IPS-NIHi7 (cell line): ENCODE measurements around the gene SMC3.
"Not testable (repeated sequence)": the region's sequence is repeated elsewhere in the genome, so short reads cannot be mapped to it uniquely, and the experiment has no call there.

Source experiments
- DNase-seq: peaks from one replicate; pipeline ENCODE4 v3.0.0; 2012; ENCODE audit warnings: mixed read lengths; ENCODE audit errors: extremely low spot score

Gene SMC3

DNA sequence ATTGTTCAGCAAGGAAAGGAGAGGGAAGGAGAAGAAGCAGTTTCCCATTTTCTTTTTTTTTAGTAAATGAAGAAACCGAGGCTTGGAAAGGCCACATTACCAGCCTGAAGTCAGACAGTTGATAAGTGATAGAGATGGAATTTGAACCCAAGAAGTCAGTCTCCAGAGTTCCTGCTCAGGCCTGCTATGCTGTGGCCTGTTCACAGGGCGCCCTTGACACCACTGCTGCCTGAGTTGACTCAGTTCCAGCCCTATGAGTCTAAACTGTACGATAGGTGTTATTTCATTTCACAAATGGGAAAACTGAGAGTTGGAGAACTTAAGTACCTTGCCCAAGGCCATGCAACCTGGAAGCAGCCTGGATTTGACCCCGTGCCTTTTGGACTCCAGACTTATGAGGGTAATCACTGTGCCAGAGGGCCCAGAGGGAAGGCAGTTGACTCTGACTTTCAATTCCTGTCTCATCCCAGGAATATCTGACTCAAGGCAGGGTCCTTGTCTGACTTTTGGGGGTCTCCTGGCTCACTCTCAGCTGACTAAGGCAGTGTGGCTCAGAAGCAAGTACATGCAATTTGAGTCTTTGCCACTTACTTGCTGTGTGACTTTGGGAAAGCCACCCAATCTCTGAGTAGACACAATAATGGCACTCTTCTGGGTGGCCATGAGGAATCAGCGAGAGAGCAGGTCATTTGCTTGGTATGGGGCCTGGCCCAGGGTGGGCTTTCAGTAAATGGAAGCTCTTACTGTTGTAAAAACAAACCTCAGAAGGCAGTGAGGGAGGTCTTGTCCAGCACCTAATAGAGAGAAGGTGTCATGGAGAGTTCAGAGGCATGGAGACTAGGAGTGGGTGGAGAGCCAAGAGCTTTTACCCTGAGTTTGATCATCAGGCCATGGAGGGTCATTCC is 58.7 kb downstream of the SMC3 start:
- no peak for DNase-seq

DNA sequence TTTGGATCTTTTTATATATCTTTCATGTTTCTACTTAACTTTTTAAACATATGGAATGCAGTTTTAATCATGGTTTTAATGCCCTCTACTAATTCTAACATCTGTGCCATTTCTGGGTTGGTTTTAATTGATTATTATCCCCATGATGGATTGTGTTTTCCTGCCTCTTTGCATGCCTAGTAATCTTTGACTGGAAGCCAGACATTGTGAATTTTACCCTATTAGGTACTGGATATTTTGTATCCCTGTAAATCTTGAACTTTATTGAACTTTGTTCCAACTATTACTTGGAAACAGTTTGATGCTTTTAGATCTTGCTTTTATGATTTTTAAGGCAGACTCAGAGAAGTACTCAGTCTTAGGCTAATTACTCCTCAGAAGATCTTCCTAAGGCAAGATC is 60.7 kb downstream of the SMC3 start:
- DNase-seq, result no peak

DNA sequence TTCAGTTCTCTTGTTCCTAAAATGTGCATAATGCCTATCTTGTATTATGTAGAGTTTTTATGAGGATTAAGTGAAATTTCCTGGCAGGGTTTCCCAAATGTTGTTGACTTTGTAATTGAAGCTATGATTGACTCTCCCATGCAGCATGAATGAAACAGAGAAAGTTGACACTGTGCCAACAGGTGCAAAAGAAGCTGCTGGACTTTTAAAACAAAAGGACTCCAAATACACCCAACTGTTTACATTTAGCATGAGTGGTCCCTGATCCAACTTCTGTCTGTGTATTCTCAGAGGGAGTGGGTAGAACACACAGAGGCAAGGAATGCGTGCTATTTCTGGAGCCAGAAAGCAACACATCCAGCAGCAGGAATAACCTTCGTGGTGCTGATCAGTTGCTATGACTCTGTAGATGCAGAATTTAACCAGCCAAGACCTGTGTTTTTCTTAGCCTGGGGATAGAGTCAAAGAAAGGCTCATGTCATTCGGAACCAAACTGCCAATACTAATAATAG is 62.2 kb downstream of the SMC3 start:
- no peak for DNase-seq

DNA sequence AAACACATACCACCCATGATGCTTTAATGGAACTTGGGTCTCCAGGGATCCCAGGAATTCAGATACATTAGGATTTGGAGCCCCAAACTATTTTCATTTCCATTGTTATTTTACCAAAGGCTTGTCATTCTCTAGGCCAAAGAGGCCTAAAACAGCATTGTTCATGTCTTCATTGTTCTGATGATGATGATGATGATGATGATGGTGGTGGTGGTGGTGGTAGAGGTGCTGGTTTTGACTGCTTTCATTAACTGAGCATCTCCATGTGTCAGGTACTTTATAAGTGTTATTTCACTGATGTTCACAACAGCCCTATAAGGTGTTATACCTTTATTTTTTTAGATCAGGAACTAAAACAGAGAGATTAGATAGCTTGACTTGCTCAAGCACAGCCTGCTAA is 64.4 kb downstream of the SMC3 start:
- DNase-seq, result no peak

DNA sequence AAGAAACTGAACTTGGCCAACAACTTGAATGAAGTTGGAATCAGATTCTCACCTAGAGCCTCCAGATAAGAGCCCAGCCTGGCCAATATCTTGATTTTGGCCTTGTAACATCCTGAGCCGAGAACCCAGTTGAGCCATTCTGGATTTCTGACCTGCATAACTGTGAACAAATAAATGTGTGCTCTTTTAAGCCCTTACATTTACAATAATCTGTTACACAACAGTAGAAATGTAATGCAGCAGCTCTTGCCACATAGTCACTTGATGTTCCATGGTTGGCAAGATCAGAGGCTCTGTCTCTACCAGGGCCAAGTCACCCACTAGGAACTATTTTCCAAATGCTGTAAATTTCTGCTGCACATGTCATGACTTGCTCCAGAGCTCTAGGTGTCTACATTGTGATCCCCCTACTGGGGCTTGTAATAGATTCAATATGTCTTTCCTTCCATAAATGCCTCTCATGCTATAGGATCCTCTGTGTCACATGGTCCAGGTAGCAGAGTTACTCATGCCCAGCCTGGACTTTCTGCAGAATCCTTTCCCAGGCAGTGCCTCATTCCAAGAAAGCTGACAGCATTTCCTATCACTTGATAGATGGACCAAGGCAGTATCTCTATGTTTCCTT is 65.2 kb downstream of the SMC3 start:
- no peak for DNase-seq

DNA sequence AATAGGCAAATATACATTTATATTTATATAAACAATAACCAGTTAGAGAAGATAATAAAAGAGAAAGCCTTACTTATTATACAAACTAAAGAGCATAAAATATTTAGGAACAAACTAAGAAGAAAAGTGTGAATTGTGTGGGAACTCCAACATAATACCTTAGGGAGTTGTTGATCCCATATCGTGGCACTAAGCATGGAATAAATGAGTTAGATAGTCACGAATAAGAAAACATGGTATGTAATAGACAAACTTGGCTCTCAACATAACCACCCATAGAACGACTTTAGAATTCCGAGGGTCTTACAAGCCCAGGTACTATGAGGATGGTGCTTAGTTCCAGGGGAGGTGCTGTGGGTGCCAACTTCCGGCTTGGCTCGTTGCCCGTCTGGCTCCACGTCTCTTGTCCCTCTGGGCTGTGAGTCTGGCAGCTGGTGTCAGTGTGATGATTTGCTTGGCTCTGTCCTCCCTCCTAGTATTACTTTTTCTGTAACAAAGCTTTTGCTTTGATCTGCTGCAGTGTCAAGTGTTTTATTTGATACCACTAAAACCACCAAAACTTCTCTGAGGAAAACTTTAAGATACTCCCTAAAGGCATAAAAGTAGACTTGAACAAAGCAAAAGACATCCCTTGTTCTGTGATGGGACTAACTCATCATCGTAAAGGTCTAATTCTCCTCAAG is 67.2 kb downstream of the SMC3 start:
- DNase-seq, result no peak

DNA sequence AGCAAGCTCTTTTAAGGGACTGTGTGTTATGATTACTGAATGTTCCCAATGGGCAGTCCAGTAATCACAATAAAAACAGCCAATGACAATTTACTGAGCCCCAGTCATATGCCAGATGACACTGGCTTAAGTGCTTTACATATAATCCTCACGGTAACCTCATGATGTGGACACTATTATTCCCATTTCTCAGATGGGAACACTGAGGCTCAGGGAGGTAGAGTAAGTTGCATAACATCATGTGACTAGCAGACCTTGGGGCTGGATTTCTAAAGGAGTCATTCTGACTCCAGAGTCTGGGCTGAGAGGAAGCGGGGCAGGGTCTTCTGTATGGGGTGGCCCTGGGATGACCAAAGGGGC is 69.1 kb downstream of the SMC3 start:
- no peak for DNase-seq

DNA sequence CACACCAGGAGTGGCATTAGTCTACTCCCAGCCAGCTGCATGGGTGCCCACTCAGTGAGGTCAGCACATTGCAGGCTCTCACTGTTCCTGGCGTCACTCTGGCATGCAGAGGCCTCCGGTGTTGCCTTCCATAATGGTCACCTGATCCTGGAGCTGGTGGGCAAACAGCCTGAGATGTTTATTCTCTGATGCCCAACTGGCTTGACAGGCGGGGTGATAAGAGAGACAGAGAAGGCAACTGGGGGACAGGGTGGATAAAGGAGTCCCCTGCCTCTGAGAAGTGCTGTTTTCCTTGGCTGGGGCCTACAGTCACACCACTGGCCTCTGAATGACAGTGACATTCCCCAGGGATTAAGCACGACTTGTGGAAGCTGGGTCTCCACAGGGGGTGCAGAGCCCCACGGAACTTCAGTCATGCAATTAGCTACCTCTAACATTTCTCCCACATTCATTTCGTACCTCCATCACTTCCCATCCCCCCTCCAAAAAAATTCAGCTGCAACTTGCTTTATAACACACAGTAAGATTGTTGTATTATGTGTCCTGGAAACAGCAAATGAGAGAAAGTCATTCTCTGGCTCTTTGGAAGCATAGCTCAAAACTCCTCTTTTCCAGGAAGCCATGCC is 69.5 kb downstream of the SMC3 start:
- DNase-seq, result peak; percentile 37

DNA sequence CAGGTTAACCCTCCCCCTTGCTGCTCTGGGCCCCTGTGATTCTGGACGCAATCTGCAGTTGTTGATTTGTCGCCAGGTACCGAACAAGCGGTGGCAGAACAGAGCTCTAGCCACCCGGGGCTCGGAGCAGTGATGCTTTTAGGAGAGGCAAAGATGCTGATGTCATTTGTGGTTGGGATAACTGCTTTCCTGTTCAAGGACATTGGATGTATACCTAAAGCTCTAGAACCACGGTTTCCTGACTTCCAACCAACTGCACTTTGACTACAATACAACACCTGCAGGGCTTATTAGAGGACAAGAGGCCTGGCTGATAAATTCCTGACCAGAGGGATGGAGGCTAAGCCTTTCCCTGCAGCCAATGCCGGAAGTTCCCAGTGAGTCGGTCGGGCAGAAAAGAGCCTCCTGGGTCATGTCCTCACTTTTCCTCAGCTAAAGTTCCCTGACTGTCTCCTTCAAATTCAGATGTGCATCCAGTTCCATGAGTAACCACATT is 70.1 kb downstream of the SMC3 start:
- no peak for DNase-seq

DNA sequence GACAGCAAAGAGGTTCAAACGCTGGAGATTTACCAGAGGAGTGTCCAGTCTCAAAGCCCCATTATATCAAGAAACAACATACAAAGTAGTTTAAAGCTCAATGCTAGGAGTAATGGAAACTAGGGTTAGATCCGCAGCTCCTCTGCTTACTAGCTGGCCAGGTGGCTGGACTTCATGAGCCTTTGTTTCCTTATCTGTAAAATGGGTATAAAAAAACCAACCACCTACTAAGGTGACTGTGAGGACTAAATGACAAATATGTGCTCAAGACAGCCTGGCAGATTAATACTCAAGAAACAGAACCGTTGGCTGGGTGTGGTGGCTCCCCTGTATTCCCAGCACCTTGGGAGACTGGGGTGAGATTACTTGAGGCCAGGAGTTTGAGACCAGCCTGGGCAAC is 70.8 kb downstream of the SMC3 start:
- DNase-seq, result no peak

DNA sequence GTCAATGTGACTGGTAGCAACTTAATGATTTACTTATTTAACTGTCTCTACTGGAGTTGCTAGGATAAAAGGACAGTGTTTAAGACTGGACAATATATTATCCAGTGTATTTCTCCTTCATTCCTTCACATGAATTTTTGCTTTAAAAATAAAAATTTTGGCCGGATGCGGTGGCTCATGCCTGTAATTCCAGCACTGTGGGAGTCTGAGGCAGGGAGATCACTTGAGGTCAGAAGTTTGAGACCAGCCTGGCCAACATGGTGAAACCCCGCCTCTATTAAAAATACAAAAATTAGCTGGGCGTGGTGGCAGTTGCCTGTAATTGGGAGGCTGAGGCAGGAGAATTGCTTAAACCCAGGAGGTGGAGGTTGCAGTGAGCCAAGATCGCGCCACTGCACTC is 71.6 kb downstream of the SMC3 start:
- not testable (repeated sequence) for DNase-seq

DNA sequence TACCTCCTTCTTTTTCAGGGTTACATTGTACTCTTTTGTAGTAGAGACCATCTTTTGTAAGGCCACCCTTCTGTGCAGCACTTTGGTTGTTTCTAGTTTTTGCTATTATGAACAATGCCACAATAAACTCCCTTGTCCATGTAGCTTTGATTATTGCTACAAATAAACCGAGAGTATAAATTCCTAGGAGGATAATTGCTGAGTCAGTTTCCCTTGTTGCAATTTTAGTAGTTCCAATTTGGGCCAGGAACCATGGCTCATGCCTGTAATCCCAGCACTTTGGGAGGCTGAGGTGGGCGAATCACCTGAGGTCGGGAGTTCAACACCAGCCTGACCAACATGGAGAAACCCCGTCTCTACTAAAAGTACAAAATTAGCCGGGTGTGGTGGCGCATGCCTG is 72.4 kb downstream of the SMC3 start:
- not testable (repeated sequence) for DNase-seq

DNA sequence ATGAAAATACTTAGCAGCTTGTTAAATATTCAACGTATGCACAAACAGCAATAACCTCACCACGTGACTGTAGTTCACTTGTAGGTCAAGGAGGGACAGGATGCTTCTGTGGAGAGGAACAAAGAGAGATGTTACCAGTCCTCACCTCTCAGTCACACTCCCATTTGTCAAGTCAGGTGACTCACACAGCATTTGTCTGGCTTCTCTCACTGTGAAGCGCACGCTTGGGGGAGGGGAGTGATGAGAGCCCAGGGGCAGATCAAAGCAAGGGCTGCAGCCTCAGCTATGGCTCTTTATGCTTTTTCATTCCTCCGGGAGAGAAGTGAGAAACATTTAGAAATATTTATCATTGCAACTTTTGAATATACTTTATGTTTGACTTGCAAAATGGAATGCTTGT is 73.8 kb downstream of the SMC3 start:
- DNase-seq, result peak; percentile 77

DNA sequence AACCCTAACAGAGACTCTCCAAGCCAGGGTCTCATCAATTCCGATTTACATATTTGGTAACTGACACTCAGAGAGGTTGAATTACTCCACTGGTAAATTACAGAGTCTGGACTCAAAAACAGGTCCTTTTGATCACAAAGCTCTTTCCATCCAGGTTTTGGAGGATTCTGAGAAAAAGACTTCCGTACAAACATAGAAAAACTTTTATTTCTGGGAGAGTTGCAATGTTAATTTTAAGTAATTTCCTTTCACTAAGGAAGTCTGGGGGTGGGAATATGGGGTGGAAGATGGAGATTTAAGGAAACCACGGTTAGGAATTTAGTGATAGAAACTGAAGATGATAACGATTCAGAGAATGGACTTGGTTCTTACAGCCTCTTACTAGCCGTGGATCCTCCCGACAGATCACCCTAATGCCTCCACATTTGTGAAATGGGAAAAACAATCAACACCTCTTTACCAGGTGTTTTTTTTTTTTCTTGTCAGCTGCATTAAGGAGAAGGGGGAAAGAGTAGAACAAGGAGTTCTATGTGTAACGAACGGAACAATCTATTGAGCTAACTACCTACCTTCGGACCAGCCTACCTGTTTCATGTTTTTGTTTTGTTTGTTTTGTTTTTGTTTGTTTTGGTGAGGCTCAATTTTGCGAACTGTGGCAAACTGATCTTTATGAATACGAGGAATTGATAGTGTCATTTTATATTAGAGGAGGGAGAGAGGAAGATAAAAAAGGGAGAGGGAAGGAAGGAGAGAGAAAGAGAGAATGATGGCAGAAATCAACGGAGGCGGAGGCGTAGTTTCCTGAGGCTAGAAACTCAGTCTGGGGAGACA is 74.9 kb downstream of the SMC3 start:
- no peak for DNase-seq

DNA sequence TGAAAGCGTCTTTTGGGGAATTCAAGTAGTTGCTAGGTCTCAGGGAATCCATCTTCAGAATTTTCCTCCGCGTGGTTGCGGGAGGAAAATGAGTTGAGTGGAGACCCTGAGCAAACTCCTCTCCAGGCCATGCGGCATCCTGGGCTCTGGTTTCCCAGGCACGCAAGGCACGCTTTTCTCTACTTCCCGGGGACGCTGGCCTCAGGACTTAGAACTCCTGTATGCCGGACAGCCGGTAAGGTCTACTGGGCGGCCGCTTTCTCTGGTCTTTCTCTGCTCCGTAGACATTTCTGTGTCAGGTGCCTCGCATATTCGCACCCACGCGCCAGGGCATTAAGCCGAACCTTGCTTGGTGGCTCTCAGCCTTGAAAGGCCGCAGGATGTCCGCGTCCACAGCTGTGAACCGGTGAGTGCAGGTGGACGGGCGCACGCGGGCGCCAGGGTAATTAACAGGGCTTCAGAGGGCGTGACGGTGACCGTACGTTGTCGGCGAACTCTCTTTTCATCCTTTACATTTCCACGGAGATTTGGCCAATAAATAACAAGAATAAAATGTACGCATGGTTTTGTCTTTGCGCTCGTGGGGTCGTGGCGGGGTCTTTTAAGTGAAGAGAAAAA is 75.6 kb downstream of the SMC3 start:
- DNase-seq, result peak; percentile 51

DNA sequence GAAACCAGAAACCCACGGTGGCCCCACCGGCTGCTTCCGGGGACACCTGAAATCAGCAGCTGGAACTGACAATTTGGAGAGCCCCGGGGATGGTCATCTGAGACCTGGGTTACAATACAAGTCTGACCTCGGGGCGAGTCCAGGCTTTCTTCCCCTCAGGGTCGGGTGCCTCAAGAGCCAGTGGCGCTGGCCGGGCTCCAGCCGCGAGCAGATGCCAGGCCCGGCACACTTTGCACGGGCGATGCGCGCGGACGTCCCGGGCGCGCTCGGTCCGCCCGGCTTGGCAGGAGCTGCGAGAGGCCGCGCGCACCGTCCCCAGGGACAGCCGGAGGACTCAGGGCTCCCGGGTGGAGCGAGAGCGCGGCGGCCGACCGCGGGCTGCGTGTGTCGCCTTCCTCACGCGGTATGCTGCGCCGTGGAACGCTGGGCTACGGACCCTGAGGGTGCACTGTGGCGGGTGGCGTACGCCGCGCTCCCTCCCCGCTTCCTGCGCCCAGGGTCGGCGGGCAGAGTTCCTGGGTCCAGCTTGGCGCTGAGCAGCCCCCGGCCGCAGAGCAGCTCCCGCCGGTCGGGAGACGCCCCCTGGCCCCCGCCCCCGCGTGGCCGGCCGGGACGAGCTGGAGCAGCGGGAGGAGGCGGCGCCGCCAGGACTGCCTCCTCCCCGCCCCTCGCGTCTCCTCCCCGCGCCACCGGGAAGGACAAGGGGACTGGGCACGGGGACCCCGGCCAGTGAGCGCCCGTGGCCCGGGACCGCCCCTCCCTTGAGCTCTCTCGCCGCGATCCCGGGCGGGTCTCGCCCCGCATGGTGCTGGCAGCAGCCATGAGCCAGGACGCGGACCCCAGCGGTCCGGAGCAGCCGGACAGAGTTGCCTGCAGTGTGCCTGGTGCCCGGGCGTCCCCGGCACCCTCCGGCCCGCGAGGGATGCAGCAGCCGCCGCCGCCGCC is 76.4 kb downstream of the SMC3 start, which contains the start of gene RBM20:
Gene RBM20, plus strand, starts transcription at position 684 of the 945 bp plus-strand sequence. Its CDS starts 119 bp downstream, at position 803.
- peak; percentile 67 for DNase-seq

DNA sequence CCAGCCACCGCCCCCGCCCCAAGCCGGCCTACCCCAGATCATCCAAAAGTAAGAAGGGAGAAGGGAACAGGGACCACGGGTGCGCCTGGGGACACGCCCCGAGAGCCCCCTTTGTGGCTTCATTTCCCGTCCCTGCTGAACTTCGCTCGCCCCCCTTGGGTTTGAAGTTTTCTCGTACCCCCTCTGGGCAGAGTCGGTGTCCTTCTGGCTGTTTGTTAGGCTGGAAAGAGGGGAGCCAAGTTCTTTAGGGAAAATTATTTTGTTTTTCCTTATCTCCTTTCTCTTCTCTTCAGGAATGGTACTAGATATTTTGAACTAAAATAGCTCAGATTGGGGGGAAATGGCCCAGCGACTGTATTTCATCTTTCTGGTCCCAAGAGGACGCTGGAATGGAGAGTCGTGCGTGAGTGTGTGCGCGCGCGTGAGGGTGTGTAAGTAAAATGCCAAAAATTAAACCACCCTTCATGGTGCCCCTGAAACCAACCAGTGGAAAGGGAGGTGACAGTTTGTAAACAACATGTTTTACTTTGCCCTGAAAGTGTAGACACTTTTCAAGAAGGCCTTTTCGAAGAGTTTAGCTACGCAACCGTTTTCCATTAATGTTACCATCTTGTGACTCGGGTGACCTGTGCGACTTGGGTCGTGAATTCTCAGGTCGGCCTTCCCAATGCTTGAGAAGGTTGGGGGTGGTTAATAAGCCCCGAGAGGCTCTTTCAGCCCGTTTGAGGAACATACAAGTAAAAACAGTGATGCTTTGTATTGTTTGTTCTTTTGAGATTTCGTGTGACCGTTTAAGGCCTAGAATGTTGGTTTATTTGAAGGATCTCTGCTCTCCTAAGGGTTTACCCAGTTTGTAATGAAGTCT is 77.3 kb downstream of the SMC3 start:
- no peak for DNase-seq

DNA sequence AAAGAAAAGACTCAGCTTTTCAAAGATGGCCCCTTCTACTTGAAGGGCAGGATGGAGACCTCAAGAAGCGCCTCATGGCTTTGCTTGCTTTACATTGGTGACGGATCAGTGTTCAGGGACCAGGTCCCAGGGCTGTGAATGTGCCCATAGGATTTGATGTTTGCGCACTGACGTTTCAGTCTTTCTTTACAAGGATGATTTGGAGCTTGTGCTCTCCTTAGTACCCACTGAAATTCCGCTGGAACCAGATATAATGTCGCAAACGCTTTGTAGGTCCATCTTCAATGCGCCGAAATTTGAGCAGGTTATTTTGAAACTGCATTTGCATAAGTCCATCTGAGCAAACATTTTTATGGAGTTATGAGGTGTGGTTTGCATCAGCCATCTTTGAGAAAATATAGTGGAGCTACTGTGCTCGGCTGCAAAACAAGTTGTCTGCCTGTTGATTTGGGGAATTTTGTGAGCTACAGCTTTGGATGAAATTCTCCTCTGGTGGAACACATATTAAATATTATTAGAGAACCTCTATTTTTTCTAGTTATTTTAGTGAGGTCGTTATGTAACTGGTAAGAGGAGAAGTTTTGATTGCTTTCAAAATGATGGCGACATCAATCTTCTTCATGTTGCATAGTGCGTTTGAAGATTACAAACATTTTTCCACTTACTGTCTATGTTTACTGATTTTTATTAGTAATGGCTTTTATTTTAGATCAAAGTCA is 79.1 kb downstream of the SMC3 start:
- DNase-seq, result no peak
